KMS-11 (cell line): ENCODE data around the gene ERC2.
A peak's percentile ranks its signal among the peaks of the same experiment; 100 is the strongest.

Experiments
- H2AFZ ChIP-seq: fragments of 200-600 bp; sonication (generic); 2 replicates; pipeline ENCODE4 v1.6.1; 2016; ENCODE audit warnings: antibody characterized with exemption, mixed run types, low read depth
- H3K27ac ChIP-seq: fragments of 200-600 bp; sonication (generic); 2 replicates; pipeline ENCODE4 v1.6.1; 2016; ENCODE audit warnings: mild to moderate bottlenecking, mixed run types
- H3K27me3 ChIP-seq: fragments of 200-600 bp; sonication (generic); 2 replicates; pipeline ENCODE4 v1.6.1; 2017; ENCODE audit warnings: mild to moderate bottlenecking, low read depth, mixed run types, moderate library complexity; ENCODE audit not compliant: insufficient read depth
- H3K36me3 ChIP-seq: fragments of 200-600 bp; sonication (generic); 2 replicates; pipeline ENCODE4 v1.6.1; 2017; ENCODE audit warnings: mild to moderate bottlenecking, mixed run types; ENCODE audit not compliant: insufficient read depth
- H3K4me1 ChIP-seq: fragments of 200-600 bp; sonication (generic); 2 replicates; pipeline ENCODE4 v1.6.1; 2016; ENCODE audit warnings: mild to moderate bottlenecking, low read depth, mixed run types; ENCODE audit not compliant: poor library complexity, severe bottlenecking
- H3K4me2 ChIP-seq: fragments of 200-600 bp; sonication (generic); 2 replicates; pipeline ENCODE4 v1.7.0; 2016; ENCODE audit warnings: mild to moderate bottlenecking, mixed run types
- H3K4me3 ChIP-seq: fragments of 200-600 bp; sonication (generic); IDR thresholded peaks from 2 replicates; pipeline ENCODE4 v1.6.1; 2017; ENCODE audit warnings: low read depth, low read length, mixed read lengths; ENCODE audit not compliant: insufficient read depth
- H3K79me2 ChIP-seq: fragments of 200-600 bp; sonication (generic); 2 replicates; pipeline ENCODE4 v1.6.1; 2016; ENCODE audit warnings: low read depth, mixed run types; ENCODE audit not compliant: insufficient read depth
- H3K9ac ChIP-seq: fragments of 200-600 bp; sonication (generic); 2 replicates; pipeline ENCODE4 v1.6.1; 2016; ENCODE audit warnings: mild to moderate bottlenecking, mixed run types
- H4K20me1 ChIP-seq: fragments of 200-600 bp; sonication (generic); 2 replicates; pipeline ENCODE4 v1.6.1; 2016; ENCODE audit warnings: mild to moderate bottlenecking, mixed run types; ENCODE audit not compliant: insufficient read depth
- CTCF ChIP-seq: fragments of 200-600 bp; sonication (generic); conservative IDR thresholded peaks from 2 replicates; pipeline ENCODE4 v1.6.1; 2017; ENCODE audit warnings: low read depth, mild to moderate bottlenecking, antibody characterized with exemption, low read length, moderate library complexity, mixed read lengths

ERC2 gene

GRCh38 chr3:56304069-56304468, 164.2 kb downstream of the ERC2 start:
- Histone ChIP-seq H3K27me3 (no peaks in the 10 kb centered on the region), H3K9ac (no peak overlapping the region), H3K4me3 (no peak overlapping the region), H3K36me3 (no peaks in the 10 kb centered on the region), H3K27ac (no peak overlapping the region), H3K79me2 (no peaks in the 10 kb centered on the region), H4K20me1 (no peaks in the 10 kb centered on the region), H3K4me1 (no peaks in the 10 kb centered on the region), H3K4me2 (no peak overlapping the region), H2AFZ (no peak overlapping the region)
- TF ChIP-seq CTCF = no peak

GRCh38 chr3:56303487-56303886, 164.8 kb downstream of the ERC2 start:
- peak; percentile 72 for TF ChIP-seq CTCF
- no peaks in the 10 kb centered on the region for H4K20me1 ChIP-seq
- H2AFZ ChIP-seq = no peak overlapping the region
- no peak overlapping the region for H3K27ac ChIP-seq
- H3K27me3 ChIP-seq = no peaks in the 10 kb centered on the region
- H3K4me3 ChIP-seq = no peak overlapping the region
- no peaks in the 10 kb centered on the region for H3K36me3 ChIP-seq
- H3K9ac ChIP-seq = no peak overlapping the region
- no peaks in the 10 kb centered on the region for H3K4me1 ChIP-seq
- H3K79me2 ChIP-seq = no peaks in the 10 kb centered on the region
- no peak overlapping the region for H3K4me2 ChIP-seq

- Histone ChIP-seq H3K4me2 (no peak overlapping the region), H3K4me3 (no peak overlapping the region), H3K27ac (no peak overlapping the region), H2AFZ (no peak overlapping the region), H3K27me3 (no peaks in the 10 kb centered on the region), H3K4me1 (no peaks in the 10 kb centered on the region), H3K9ac (no peak overlapping the region), H3K36me3 (no peaks in the 10 kb centered on the region), H3K79me2 (no peaks in the 10 kb centered on the region), H4K20me1 (no peaks in the 10 kb centered on the region)
- peak; percentile 39 for TF ChIP-seq CTCF
Measured at GRCh38 chr3:56302417-56302816, 165.8 kb downstream of the ERC2 start.

- TF ChIP-seq CTCF = no peak
- H3K4me1 ChIP-seq = no peaks in the 10 kb centered on the region
- H3K27me3 ChIP-seq = no peaks in the 10 kb centered on the region
- H3K4me2 ChIP-seq = no peak overlapping the region
- H2AFZ ChIP-seq = no peak overlapping the region
- no peak overlapping the region for H3K4me3 ChIP-seq
- no peak overlapping the region for H3K27ac ChIP-seq
- no peaks in the 10 kb centered on the region for H4K20me1 ChIP-seq
- H3K36me3 ChIP-seq = no peaks in the 10 kb centered on the region
- no peak overlapping the region for H3K9ac ChIP-seq
- no peaks in the 10 kb centered on the region for H3K79me2 ChIP-seq
Measured at GRCh38 chr3:56297281-56297840, 170.9 kb downstream of the ERC2 start.

GRCh38 chr3:56296361-56296760, 171.9 kb downstream of the ERC2 start:
- Histone ChIP-seq H3K4me3 (no peak overlapping the region), H3K27ac (no peak overlapping the region), H3K9ac (no peak overlapping the region), H3K4me2 (no peak overlapping the region), H4K20me1 (no peaks in the 10 kb centered on the region), H3K4me1 (no peaks in the 10 kb centered on the region), H3K36me3 (no peaks in the 10 kb centered on the region), H3K27me3 (no peaks in the 10 kb centered on the region), H3K79me2 (no peaks in the 10 kb centered on the region), H2AFZ (no peak overlapping the region)
- no peak for TF ChIP-seq CTCF
